HG03066 (cell line): ENCODE measurements around the gene TRRAP.
"Not testable (repeated sequence)": the region's sequence is repeated elsewhere in the genome, so short reads cannot be mapped to it uniquely, and the experiment has no call there.

ENCODE experiments used
- ATAC-seq: cut with Tn5 transposase; IDR thresholded peaks from one replicate; pipeline ENCODE4 v1.9.1; 2021; ENCODE audit warnings: low read depth; ENCODE audit not compliant: unreplicated experiment

TRRAP gene

DNA sequence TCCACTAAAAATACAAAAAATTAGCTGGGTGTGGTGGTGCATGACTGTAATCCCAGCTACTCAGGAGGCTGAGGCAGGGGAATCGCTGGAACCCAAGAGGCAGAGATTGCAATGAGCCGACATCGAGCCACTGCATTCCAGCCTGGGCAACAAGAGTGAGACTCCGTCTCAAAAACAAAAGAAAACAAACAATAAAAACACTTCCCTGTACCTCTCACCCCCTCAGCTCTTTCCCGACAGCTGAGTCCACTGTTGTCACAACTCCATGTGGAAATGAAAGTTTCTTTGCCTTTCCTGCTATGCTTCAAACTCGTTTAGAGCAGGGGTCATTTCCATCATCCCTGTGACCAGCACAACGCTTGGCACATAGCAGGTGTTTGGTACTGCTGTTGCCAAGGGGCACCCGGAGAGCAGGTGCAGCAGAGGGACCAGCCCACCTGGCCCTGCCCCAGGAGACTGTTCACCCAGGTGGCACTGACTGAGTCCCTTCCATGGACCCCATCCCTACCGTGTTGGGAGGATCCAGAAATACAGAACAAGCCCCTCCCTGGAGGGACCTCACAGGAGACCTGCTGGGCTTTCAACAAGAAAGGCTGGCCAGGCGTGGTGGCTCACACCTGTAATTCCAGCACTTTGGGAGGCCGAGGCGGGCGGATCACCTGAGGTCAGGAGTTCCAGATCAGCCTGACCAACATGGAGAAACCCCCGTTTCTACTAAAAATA lies 13.4 kb upstream of the TRRAP start:
- no peak for ATAC-seq

DNA sequence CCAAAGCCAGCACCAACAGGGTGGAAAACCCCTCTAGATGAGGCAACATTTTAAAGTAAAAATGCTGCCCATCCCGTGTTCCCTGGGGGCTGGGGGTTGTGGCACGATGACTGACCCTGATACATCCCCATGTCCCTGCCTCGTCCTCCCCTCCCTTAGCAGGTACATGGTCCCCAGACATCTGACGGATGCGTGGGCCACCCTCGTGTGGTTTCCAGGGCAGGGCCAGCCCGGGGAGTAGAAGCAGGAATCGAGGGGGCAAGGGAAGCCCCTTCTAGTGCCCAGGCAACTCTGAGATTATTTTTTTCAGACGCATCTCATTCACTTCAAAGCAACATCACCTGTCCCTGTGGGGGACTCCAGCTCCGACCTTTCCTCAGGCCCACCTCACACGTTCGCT lies 12.0 kb upstream of the TRRAP start:
- no peak for ATAC-seq

- no peak for ATAC-seq
Measured at GRCh38 chr7:98866765-98867164, 11.6 kb upstream of the TRRAP start.

DNA sequence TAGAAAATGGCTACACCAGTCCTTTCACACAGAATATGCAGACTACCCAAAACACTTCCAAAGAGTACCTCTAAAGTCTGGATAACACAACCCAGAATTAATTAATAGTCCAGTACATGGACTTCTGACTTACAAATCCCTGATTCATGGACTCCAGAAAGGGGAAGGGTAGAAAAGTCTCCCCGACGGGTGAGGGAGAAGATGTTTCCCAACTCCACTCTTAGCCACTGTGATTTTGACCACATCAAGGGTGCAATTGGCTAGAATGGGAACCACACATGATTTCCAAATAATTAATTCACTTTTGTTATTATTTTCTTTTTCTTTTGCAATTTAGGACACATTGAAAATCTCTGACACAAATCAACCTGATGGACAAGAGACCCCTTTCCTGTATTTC lies 9.9 kb upstream of the TRRAP start:
- no peak for ATAC-seq

- ATAC-seq = no peak
Measured at GRCh38 chr7:98869027-98869596, 9.2 kb upstream of the TRRAP start.

- ATAC-seq = no peak
Measured at GRCh38 chr7:98869597-98870120, 8.7 kb upstream of the TRRAP start, which contains the start of gene TMEM130. Gene TMEM130, minus strand, starts transcription at chr7:98870014. Its CDS starts 153 bp downstream, at chr7:98869861.

DNA sequence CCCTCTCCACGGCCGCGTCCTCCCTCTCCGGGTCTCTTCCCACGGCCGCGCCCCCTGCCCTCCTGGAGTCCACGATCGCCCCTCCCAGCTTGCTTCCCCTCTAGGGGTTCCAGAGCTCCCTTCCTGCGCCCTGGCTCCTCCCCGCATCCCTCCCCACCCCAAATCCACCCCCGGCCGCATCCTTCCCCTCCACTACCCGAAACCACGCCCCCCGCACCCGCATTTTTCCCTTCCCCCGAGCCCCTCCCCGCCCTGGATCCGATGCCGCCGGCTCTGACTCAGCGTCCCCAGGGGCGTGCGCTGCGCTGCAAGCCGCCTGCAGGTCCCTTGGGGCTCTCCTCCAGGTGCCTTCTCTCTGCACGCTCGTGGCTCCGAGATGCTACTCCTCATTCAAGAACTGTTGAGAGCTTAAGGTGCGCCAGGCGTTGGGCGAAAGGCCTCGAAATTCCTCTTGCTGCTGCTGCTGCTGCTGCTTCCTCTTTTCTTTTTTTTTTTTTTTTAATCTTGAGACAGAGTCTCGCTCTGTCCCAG lies 8.1 kb upstream of the TRRAP start:
- peak; percentile 68 for ATAC-seq

GRCh38 chr7:98870807-98871491 lies 7.4 kb upstream of the TRRAP start:
- no peak for ATAC-seq

DNA sequence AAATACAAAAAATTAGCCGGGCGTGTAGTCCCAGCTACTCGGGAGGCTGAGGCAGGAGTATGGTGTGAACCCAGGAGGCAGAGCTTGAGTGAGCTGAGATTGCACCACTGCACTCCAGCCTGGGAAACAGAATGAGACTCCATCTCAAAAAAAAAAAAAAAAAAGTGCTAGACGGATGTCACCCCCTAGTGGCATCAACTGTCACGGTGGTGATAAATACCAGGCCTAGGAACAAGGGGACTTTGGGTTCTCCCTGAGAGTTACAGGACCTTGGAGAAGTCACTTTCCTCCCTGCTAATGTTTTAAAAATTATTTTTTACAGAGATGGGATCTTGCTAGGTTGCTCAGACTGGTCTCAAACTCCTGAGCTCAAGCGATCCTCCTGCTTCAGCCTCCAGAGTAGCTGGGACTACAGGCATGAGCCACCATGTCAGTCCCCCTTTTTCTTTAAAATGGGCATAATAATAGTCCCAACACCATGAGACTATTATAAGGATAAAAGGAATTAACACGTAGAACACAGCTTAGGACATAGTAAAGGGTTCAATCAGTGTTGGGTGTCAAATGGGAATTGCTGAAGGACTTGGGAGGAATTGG lies 5.9 kb upstream of the TRRAP start:
- no peak for ATAC-seq

GRCh38 chr7:98873610-98874009 lies 4.7 kb upstream of the TRRAP start:
- not testable (repeated sequence) for ATAC-seq

GRCh38 chr7:98874942-98875341 lies 3.4 kb upstream of the TRRAP start:
- no peak for ATAC-seq

DNA sequence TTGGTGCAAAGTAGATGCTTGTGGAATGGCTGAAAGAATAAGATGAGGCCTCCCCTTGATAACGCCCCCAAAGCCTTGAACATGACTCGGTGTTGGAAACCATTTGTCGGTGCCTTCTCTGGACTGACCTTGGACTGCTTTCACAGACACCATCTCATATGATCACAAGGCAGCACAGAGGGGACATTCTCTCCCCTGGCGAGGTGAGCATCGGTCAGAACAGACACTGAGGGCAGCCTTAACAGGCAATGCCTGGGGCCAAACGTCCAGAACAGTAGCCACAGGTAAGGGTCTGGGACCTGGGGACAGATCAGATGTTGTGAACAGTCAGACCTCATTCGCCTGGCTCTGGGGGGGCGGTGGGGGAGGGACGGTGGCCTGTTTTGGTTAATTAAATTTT lies 2.8 kb upstream of the TRRAP start:
- no peak for ATAC-seq

DNA sequence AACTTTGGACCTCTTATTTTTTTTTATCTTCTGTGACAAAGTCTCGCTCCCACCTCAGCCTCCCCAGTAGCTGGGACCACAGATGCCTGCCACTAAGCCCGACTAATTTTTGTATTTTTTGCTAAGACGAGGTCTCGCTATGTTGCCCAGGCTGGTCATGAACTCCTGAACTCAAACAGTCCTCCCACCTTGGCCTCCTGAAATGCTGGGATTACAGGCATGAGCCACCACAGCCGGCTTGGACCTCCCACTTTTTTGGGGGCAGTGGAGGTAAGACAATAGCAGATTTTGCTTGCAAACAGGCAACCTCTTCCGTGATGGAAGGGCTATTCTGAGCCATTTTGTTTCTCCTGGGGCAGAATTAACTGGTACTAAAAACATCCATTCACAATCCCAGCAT lies 1.2 kb upstream of the TRRAP start:
- no peak for ATAC-seq

DNA sequence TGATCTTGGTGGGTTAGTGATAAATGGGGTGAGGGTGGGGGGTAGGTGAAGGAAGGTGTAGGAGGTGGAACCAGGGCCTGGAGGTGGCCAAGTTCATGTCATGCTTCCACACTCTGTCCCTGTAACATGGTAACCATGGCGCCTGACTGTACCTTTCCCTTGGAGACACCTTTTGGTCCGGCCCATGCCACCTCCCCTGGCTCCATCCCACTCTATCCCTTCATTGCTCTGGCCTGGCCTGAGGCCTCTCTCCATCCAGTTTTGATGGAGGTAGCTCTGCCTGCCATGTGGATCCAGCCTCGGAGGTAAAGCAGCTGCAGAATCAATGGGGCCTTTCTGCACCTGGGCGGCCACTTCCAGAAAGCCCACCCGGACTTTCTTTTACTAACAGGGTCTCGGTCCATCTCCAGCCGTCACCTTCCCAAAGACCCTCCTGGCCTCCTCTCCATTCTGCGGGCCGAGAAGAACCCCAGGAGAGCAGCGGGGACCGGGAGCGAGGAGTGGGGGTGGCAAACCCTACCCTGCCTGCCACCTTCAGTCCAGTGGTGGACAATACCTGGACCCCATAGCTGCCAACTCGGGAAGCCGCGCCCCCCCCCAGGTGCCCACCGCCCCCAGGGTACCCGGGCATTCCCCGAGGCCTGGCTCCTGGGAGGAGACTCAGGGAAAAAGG lies 504 bp upstream of the TRRAP start:
- ATAC-seq = no peak

DNA sequence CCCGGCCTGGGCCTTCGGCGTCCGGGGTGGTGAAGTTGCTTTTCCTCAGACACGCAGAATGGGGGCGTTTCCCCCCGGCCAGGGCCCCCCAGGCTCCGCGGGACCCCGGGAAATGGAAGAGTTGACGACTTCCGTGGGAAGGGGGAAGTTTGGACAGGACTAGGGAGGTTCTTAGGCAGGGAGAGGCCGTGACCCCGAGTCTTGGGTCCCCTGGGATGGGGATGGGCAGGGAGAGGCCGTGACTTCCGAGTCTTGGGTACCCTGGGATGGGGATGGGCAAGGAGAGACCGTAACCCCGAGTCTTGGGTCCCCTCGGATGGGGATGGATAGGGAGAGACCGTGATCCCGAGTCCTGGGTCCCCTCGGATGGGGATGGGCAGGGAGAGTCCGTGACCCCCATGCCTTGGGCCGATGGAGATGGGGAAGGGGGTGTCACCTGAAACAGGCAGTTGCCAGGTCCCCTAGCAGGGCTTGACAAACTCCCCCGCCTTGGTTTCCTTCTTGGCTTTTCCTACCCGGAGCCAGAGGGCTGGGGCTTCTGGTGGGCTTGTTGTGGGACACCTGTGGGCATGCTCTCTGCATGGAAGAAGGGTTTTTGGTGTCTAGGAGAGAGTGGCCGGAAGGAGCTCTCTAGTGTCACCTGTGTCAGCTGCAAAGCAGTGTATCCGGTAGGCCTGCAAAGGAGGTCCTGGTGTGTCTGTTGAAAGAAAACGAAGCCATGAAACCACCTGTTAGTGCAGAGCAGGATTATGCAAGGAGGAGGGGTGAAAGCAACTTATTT lies 1.1 kb downstream of the TRRAP start:
- ATAC-seq = peak; percentile 80

DNA sequence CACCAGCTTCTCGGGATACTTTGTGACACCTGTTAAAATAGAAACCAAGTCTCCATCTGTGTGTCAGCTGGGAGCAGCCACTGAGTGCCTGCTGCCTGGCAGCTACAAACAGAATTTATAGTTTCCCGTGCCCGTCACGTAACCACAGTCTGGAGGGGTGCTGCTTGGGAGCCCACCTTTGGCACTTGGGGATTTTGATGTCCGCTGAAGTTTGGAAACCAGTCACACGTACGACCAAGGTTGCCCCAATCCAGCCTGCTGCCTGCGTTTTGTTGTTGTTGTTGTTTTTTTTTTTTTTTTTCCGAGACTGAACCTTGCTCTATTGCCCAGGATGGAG lies 1.6 kb downstream of the TRRAP start:
- no peak for ATAC-seq

- ATAC-seq = no peak
Measured at GRCh38 chr7:98880485-98880884, 2.2 kb downstream of the TRRAP start.

DNA sequence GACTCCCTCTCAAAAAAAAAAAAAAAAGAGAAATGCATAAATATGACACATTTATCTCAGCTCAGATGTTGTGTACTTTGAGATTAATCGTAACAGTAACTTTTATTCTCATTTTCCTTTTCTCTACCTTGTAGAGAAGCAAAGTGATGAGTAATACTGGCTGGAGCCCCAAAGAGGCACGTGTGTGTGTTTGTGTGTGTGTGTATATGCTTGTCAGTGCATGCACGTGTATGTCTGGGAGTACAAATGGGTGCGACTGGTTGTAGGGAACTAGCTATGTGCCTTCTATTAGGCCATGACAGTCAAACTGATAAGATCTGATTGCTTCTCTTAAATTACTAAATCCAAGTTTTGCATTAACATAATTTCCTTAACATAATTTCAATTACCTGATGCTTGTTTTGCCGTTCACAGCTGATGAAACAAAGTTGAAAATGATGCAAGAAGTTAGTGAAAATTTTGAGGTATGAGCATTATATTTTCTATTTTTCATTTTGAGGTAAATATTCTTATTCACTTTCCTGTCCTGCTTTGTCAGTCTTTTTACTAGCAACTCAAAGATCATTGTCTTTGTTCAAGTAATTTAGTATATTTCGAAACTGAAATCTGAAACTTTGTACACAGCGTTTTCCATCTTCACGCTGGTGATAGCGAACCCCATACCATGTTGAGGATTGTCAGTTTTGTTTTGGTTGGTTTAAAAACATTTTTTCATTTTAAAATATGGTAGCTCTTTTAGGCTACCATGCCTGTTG lies 3.4 kb downstream of the TRRAP start:
- ATAC-seq = no peak

DNA sequence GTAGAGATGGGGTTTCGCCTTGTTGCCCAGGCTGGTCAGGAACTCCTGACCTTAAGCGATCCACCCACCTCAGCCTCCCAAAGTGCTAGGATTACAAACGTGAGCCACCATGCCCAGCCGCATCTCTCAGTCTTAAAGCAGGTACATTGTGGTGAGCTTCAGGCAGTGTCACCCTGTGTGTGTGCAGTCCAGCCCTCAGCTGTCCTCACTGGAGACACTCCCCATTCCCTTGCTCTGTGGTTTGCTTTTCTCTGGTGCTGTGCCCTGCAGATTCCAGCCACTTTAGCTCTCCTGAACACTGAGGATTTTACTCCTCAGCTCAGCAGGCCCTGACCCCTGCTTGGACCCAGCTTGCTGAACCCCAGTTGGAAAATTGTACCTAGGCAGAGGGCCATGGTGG lies 6.1 kb downstream of the TRRAP start:
- ATAC-seq = no peak
